Upper lobe of left lung (tissue), 6 donors: ENCODE data around the gene GPR17. TPM values are rescaled to one million over a fixed set of nuclear protein-coding genes. Genes with fewer than 3 reads are reported as not detected.

Experiments used
- ATAC-seq, 2 donors: fragments of 200-7000 bp; cut with Tn5 transposase; one replicate each; pipeline ENCODE4 v1.9.1; 2022; ENCODE audit warnings: mild to moderate bottlenecking in 2 of 2, moderate library complexity in 2 of 2; ENCODE audit not compliant: low FRiP score in 2 of 2
- DNase-seq, 2 donors: peaks; one replicate each; pipeline ENCODE4 v3.0.0-alpha.2; 2019 to 2020
- H3K27ac ChIP-seq, 4 donors: fragments of 200-600 bp; sonication (generic); one replicate each; pipeline ENCODE4 v1.5.1; 2016 to 2019
- H3K27me3 ChIP-seq, 4 donors: fragments of 200-600 bp; sonication (generic); one replicate each; pipeline ENCODE4 v1.5.1; 2017 to 2019
- H3K36me3 ChIP-seq, 4 donors: fragments of 200-600 bp; sonication (generic); one replicate each; pipeline ENCODE4 v1.5.1; 2016 to 2019
- H3K4me1 ChIP-seq, 4 donors: fragments of 200-600 bp; sonication (generic); one replicate each; pipeline ENCODE4 v1.5.1; 2018 to 2019
- H3K4me3 ChIP-seq, 4 donors: fragments of 200-600 bp; sonication (generic); one replicate each; pipeline ENCODE4 v1.5.1; 2017 to 2019; ENCODE audit warnings: mild to moderate bottlenecking in 2 of 4, moderate library complexity in 1 of 4
- H3K9me3 ChIP-seq, 4 donors: fragments of 200-600 bp; sonication (generic); one replicate each; pipeline ENCODE4 v1.5.1; 2018 to 2019
- EP300 ChIP-seq, 4 donors: sonication (generic); formaldehyde crosslinking; IDR thresholded peaks; one replicate each; pipeline ENCODE4 v1.5.1; 2017; ENCODE audit warnings: antibody characterized with exemption in 4 of 4, control low read depth in 2 of 4
- POLR2A ChIP-seq, 4 donors: fragments of 450-650 bp; IDR thresholded peaks; one replicate each; pipeline ENCODE4 v1.5.1; 2016 to 2017; ENCODE audit warnings: antibody characterized with exemption in 4 of 4, mild to moderate bottlenecking in 2 of 4
- POLR2AphosphoS5 ChIP-seq, 2 donors: sonication (generic); formaldehyde crosslinking; IDR thresholded peaks; one replicate each; pipeline ENCODE4 v1.5.1; 2017; ENCODE audit warnings: antibody characterized with exemption in 2 of 2
- WGBS, 2 donors: methylation state at CpG; one replicate each; pipeline ENCODE4 v1.1.5; 2017 to 2018; 5-methylcytosine and 5-hydroxymethylcytosine counted together
- total RNA-seq, 6 donors: library from RNA; depleted of rRNA in 4 of 6; stranded (reverse); fragments of >200 nt in 4 of 6; gene quantifications; one replicate each; pipeline versions ENCODE4 v1.1.0 to v1.2.1, GENCODE V29; 2016 to 2021
- TF ChIP-seq, protein P1 (sequence below), 6 experiments: fragments of 450-650 bp in 4 of 6; fragments of 200-600 bp in 2 of 6; sonication (generic) in 2 of 6; IDR thresholded peaks; one replicate each; pipeline ENCODE4 v1.5.1; 2016 to 2019; ENCODE audit warnings: antibody characterized with exemption in 6 of 6
- donor health status: DM: no; HTN: no; CAD: no; lungs with moderate emphysema.
- donor health status: DM: no; HTN: yes; CAD: no; lungs with severe emphysema.

The GPR17 gene
- total RNA-seq, 6 donors from 2014 or later: 0.17 to 0.46 (median 0.24) TPM; not detected in 3

DNA sequence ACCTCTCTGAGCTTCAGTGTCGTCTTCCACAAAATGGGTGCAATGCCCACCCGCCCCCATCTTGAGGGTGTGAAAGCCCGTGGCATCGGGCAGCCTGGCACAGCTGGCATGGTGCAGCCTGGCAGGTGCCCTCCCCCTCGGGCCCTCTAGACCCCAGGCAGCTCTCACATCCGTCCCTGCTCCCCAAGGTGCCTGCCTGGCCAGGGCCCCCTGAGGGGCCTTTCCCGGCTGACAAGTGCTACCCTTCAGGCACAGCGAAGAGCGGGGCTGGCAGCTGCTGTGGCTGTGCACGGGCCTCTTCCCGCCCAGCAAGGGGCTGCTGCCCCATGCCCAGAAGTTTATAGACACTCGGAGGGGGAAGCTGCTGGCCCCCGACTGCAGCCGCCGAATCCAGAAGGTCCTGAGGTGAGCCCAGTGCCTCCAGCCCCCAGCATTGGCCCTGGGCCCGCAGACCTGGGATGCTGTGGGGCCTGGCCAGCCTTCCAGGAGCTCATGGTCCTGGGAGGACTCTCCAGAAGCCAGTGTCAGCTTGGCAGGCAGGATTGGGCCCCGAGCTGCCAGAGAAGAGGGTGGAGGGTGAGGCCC is 13.9 kb upstream of the GPR17 start:
- Histone ChIP-seq H3K36me3 (no peaks in the 10 kb centered on the region), H3K4me3 (no peak overlapping the region), H3K9me3 (no peaks in the 10 kb centered on the region), H3K27ac (peak overlapping the region; percentile 39 to 93 (median 46)), H3K4me1 (peaks cover 34 to 68% (median 48%) of the 10 kb centered on the region in 4 donors), H3K27me3 (no peaks in the 10 kb centered on the region)
- no peak for ATAC-seq
- 67 to 77% methylated on average over 1 to 8 of the region's 17 CpGs for WGBS, 2 donors
- TF ChIP-seq EP300 (IDR thresholded peaks at IDR 0.05): no peak
- peak in 1 of 2 donors; percentile 67 for DNase-seq

DNA sequence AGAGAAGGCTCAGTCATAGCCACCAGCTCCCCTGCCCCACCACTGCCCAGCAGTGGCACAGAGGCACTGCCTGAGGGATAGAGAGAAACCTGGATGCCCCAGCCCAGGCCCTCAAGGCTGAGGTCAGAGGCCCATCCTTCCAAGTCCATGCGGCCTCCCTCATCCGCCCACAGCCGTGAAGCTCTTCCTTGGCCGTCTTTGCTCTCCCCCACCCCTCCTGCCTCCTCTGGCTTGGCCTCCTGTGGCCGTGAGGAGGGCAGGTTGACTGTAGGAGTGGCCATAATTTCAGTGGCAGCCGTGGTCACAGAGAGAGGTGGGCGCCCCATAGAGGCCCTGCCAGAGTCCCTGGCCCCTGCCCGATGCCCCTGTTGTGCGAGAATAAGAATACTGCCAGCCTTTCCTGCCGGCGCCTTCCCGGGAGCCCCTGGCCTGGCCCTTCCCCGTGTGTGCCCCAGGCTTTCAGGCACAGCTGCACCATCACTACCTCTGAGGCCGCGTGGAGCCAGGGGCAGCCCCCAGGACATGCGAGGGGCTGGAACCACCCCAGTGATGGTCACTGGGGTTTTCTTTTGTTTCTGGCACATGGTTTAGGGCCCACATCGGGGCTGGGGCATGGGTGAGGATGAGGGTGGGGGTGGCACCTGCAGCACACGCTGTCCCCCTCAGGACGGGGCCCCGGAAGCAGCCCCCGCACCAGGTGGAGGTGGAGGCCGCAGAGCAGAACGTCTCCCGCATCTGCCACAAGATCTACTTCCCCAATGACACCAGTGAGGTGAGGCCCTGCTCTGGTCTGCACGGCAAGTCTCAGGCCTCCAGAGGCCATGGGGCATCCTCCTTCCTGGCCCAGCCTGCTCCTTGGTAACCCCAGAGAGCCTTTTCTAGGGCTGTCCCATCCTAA is 13.1 kb upstream of the GPR17 start:
- Histone ChIP-seq H3K27me3 (no peaks in the 10 kb centered on the region), H3K9me3 (no peaks in the 10 kb centered on the region), H3K36me3 (no peaks in the 10 kb centered on the region), H3K27ac (peak overlapping the region; percentile 39 to 93 (median 46)), H3K4me3 (no peak overlapping the region), H3K4me1 (peaks cover 42 to 75% (median 56%) of the 10 kb centered on the region in 4 donors)
- TF ChIP-seq, protein P1, sequence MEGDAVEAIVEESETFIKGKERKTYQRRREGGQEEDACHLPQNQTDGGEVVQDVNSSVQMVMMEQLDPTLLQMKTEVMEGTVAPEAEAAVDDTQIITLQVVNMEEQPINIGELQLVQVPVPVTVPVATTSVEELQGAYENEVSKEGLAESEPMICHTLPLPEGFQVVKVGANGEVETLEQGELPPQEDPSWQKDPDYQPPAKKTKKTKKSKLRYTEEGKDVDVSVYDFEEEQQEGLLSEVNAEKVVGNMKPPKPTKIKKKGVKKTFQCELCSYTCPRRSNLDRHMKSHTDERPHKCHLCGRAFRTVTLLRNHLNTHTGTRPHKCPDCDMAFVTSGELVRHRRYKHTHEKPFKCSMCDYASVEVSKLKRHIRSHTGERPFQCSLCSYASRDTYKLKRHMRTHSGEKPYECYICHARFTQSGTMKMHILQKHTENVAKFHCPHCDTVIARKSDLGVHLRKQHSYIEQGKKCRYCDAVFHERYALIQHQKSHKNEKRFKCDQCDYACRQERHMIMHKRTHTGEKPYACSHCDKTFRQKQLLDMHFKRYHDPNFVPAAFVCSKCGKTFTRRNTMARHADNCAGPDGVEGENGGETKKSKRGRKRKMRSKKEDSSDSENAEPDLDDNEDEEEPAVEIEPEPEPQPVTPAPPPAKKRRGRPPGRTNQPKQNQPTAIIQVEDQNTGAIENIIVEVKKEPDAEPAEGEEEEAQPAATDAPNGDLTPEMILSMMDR (IDR thresholded peaks at IDR 0.05): no peak
- TF ChIP-seq POLR2A (IDR thresholded peaks at IDR 0.05) (no peak), EP300 (IDR thresholded peaks at IDR 0.05) (no peak)
- no peak for ATAC-seq
- 84 to 88% methylated on average over 6 to 18 of the region's 25 CpGs for WGBS, 2 donors
- DNase-seq: peak in 1 of 2 donors; percentile 70

DNA sequence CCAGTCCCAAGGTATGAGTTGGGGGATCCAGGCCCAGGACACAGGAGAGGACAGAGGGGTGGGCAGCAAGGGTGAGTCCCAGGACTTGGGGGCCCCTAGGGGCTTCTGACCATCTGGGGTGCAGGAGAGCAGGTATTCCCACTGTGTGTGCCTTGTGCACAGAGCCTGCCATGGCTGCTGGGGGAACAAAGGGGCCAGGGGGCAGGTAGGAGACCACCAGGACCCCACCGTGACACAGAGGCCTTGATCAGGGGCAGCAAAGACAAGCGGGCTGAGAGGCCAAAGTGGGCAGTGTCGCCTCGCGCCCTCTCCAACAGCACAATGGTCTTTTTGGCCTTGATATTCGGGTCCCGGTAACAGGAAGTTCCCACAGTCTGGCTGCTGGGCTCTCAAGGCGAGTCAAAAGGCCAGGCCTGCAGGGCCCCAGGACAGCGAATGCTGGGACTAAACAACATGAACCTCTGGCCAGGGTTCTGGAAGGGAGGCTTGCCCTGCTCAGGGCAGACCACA is 12.3 kb upstream of the GPR17 start:
- Histone ChIP-seq H3K36me3 (peaks cover 0 to 5% (median 0%) of the 10 kb centered on the region in 4 donors), H3K4me1 (peaks cover 49 to 83% (median 63%) of the 10 kb centered on the region in 4 donors), H3K4me3 (no peak overlapping the region), H3K9me3 (no peaks in the 10 kb centered on the region), H3K27ac (peak overlapping the region; percentile 7 to 93 (median 44)), H3K27me3 (no peaks in the 10 kb centered on the region)
- TF ChIP-seq, protein P1 (IDR thresholded peaks at IDR 0.05): no peak
- TF ChIP-seq POLR2A (IDR thresholded peaks at IDR 0.05) (no peak), EP300 (IDR thresholded peaks at IDR 0.05) (no peak), POLR2AphosphoS5 (IDR thresholded peaks at IDR 0.05) (no peak)
- DNase-seq (peak in 1 of 2 donors; percentile 46), ATAC-seq (no peak)
- WGBS, 2 donors: 69 to 70% methylated on average over 9 of the region's 9 CpGs

DNA sequence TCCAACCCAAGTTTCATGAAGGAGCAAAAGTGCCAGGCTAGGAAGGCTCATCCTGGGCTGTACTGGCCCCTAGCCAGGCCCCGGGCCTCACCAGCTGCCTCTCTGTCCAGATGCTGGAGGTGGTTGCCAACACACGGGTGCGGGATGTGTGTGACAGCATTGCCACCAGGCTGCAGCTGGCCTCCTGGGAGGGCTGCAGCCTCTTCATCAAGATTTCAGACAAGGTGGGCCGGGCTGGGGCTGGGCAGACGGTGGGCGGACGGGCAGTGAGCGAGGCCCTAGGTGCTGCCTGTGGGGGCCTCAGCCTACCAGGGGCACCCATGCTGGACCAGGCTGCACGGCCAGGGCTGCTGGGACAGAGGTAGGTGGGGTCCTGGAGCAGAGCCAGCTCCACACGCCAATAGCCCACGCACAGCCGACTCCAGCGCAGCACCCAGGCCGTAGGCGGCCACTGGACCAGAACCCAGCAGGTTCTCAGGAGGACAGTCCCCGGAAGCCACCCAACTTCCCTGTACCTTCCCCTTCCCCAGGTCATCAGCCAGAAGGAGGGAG is 11.8 kb upstream of the GPR17 start:
- Histone ChIP-seq H3K9me3 (no peaks in the 10 kb centered on the region), H3K27ac (peak overlapping the region; percentile 7 to 93 (median 62)), H3K36me3 (peaks cover 0 to 10% (median 0%) of the 10 kb centered on the region in 4 donors), H3K4me3 (no peak overlapping the region), H3K27me3 (no peaks in the 10 kb centered on the region), H3K4me1 (peaks cover 49 to 88% (median 67%) of the 10 kb centered on the region in 4 donors)
- TF ChIP-seq EP300 (IDR thresholded peaks at IDR 0.05): no peak
- TF ChIP-seq, protein P1 (IDR thresholded peaks at IDR 0.05): no peak
- TF ChIP-seq POLR2AphosphoS5 (IDR thresholded peaks at IDR 0.05): no peak
- TF ChIP-seq POLR2A (IDR thresholded peaks at IDR 0.05): no peak
- WGBS, 2 donors: 66 to 90% methylated on average over 6 to 16 of the region's 16 CpGs
- DNase-seq (peak in 1 of 2 donors; percentile 67), ATAC-seq (no peak)
